Mesenchymal stem cell (in vitro differentiated cells and primary cell): ENCODE measurements around the gene C1QA.
A peak's percentile ranks its signal among the peaks of the same experiment; 100 is the strongest.

Source experiments
- DNase-seq: peaks from one replicate; pipeline ENCODE4 v3.0.0-alpha.2; 2013
- H2AFZ ChIP-seq: one replicate; pipeline ENCODE4 v1.6.1; 2013; ENCODE audit warnings: low read depth, mild to moderate bottlenecking, control low read depth, inconsistent platforms, low read length, moderate library complexity
- H2AK5ac ChIP-seq: 2 replicates; pipeline ENCODE4 v1.6.1; 2013; ENCODE audit warnings: low read length, moderate library complexity, mild to moderate bottlenecking, inconsistent platforms; ENCODE audit not compliant: severe bottlenecking
- H2BK120ac ChIP-seq: one replicate; pipeline ENCODE4 v1.6.1; 2013; ENCODE audit warnings: low read depth, mild to moderate bottlenecking, inconsistent platforms, low read length, moderate library complexity
- H2BK12ac ChIP-seq, 2 experiments: one replicate each; pipeline ENCODE4 v1.6.1; 2013; ENCODE audit warnings: inconsistent platforms in 2 of 2, low read length in 2 of 2, mild to moderate bottlenecking in 2 of 2, moderate library complexity in 2 of 2, control low read depth in 1 of 2
- H2BK15ac ChIP-seq: one replicate; pipeline ENCODE4 v1.6.1; 2013; ENCODE audit warnings: mild to moderate bottlenecking, low read depth, inconsistent platforms; ENCODE audit not compliant: poor library complexity, severe bottlenecking
- H2BK5ac ChIP-seq: 2 replicates; pipeline ENCODE4 v1.6.1; 2013; ENCODE audit warnings: low read depth, mild to moderate bottlenecking, low read length, control low read depth, inconsistent platforms; ENCODE audit not compliant: poor library complexity, severe bottlenecking
- H3K14ac ChIP-seq, 2 experiments: one replicate each; pipeline ENCODE4 v1.6.1; 2013; ENCODE audit warnings: inconsistent platforms in 2 of 2, low read length in 2 of 2, control low read depth in 1 of 2, mild to moderate bottlenecking in 1 of 2, moderate library complexity in 1 of 2
- H3K18ac ChIP-seq, 2 experiments: one replicate each; pipeline ENCODE4 v1.6.1; 2013; ENCODE audit warnings: inconsistent platforms in 2 of 2, low read length in 2 of 2, control low read depth in 1 of 2, low read depth in 1 of 2, mild to moderate bottlenecking in 1 of 2
- H3K23ac ChIP-seq, 2 experiments: one replicate each; pipeline ENCODE4 v1.6.1; 2013; ENCODE audit warnings: inconsistent platforms in 2 of 2, low read length in 2 of 2, mild to moderate bottlenecking in 2 of 2, moderate library complexity in 2 of 2, control low read depth in 1 of 2
- H3K27ac ChIP-seq: 2 replicates; pipeline ENCODE4 v1.5.1; 2013; ENCODE audit warnings: mild to moderate bottlenecking, moderate library complexity, low read length, control low read depth, inconsistent platforms; ENCODE audit not compliant: poor library complexity, severe bottlenecking
- H3K27me3 ChIP-seq, 2 experiments: 2 replicates each; pipeline versions ENCODE4 v1.6.1 to v1.7.0; 2013; ENCODE audit warnings: low read length in 2 of 2, mild to moderate bottlenecking in 2 of 2, moderate library complexity in 2 of 2, control low read depth in 1 of 2, inconsistent platforms in 1 of 2; ENCODE audit not compliant: control insufficient read depth in 1 of 2, insufficient read depth in 1 of 2
- H3K36me3 ChIP-seq, 2 experiments: 2 replicates each; pipeline versions ENCODE4 v1.6.1 to v1.7.0; 2013; ENCODE audit warnings: low read length in 2 of 2, control low read depth in 1 of 2, inconsistent platforms in 1 of 2, low read depth in 1 of 2, mild to moderate bottlenecking in 1 of 2; ENCODE audit not compliant: insufficient read depth in 2 of 2, control insufficient read depth in 1 of 2
- H3K4ac ChIP-seq, 2 experiments: one replicate each; pipeline ENCODE4 v1.6.1; 2013; ENCODE audit warnings: inconsistent platforms in 2 of 2, low read length in 2 of 2, mild to moderate bottlenecking in 2 of 2, moderate library complexity in 2 of 2, control low read depth in 1 of 2, low read depth in 1 of 2
- H3K4me1 ChIP-seq: 2 replicates; pipeline ENCODE4 v1.6.1; 2013; ENCODE audit warnings: low read depth, low read length, control low read depth; ENCODE audit not compliant: control insufficient read depth, insufficient read depth
- H3K4me2 ChIP-seq: 2 replicates; pipeline ENCODE4 v1.6.1; 2013; ENCODE audit warnings: low read length, mild to moderate bottlenecking, inconsistent platforms; ENCODE audit not compliant: poor library complexity, severe bottlenecking
- H3K4me3 ChIP-seq, 2 experiments: 2 replicates each; pipeline versions ENCODE4 v1.5.1 to v1.7.0; 2013; ENCODE audit warnings: low read length in 2 of 2, mild to moderate bottlenecking in 2 of 2, control low read depth in 1 of 2, low read depth in 1 of 2; ENCODE audit not compliant: insufficient read depth in 1 of 2
- H3K79me1 ChIP-seq: replicated peaks from 2 replicates; pipeline ENCODE4 v1.6.1; 2013; ENCODE audit warnings: mild to moderate bottlenecking, control low read depth, low read length, inconsistent platforms; ENCODE audit not compliant: poor library complexity, severe bottlenecking
- H3K9ac ChIP-seq: 2 replicates; pipeline ENCODE4 v1.7.0; 2013; ENCODE audit warnings: mild to moderate bottlenecking, low read length, moderate library complexity
- H3K9me3 ChIP-seq: 2 replicates; pipeline ENCODE4 v1.7.0; 2013; ENCODE audit warnings: mild to moderate bottlenecking, low read length; ENCODE audit not compliant: control insufficient read depth
- H4K8ac ChIP-seq: one replicate; pipeline ENCODE4 v1.6.1; 2013; ENCODE audit warnings: inconsistent platforms, mild to moderate bottlenecking, low read length, moderate library complexity
- H4K91ac ChIP-seq: one replicate; pipeline ENCODE4 v1.6.1; 2013; ENCODE audit warnings: mild to moderate bottlenecking, low read length, inconsistent platforms
- WGBS: methylation state at CpG from one replicate; pipeline ENCODE4 v1.1.7; 2013; ENCODE audit warnings: mixed read lengths; 5-methylcytosine and 5-hydroxymethylcytosine counted together

The C1QA gene

DNA sequence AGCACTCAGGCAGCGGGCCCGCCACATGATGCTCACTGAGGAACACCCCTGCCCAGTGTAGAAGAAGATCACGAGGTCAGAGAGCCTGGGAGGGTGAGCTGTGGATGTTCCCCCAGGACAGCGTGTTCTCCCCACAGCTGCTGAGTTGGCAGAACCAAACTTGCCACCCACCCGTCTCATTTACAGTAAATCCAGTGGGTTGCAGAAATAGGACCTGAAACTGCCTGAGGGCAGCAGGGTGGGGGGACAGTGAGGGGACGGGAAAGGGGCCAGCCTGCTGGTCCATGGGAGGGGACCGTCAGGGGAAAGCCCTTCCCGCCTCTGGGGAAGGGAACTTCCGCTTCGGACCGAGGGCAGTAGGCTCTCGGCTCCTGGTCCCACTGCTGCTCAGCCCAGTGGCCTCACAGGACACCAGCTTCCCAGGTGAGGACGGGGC is 16.5 kb downstream of the C1QA start, which contains the start of gene C1QB:
TSS of gene C1QB (plus strand) at position 356 of the 436 bp plus-strand sequence. CDS start 6,227 bp downstream, outside the sequence.
- WGBS = 89% methylated on average over 12 of the region's 13 CpGs
- H4K8ac ChIP-seq = no peak within 1 kb of the TSS
- no peak within 1 kb of the TSS for H3K23ac ChIP-seq
- no peak for DNase-seq
- H2BK5ac ChIP-seq = no peak within 1 kb of the TSS
- H3K4me3 ChIP-seq = no peak within 1 kb of the TSS
- peaks cover 59 to 78% of the 10 kb centered on the region in 2 experiments for H3K27me3 ChIP-seq
- no peaks in the 10 kb centered on the region for H3K79me1 ChIP-seq
- no peak within 1 kb of the TSS for H3K9ac ChIP-seq
- H2AFZ ChIP-seq = no peak within 1 kb of the TSS
- no peak within 1 kb of the TSS for H2AK5ac ChIP-seq
- H3K9me3 ChIP-seq = no peaks in the 10 kb centered on the region
- no peak within 1 kb of the TSS for H3K27ac ChIP-seq
- H2BK12ac ChIP-seq = no peak within 1 kb of the TSS
- no peaks in the 10 kb centered on the region for H3K4me1 ChIP-seq
- H3K14ac ChIP-seq = no peak within 1 kb of the TSS
- no peak within 1 kb of the TSS for H2BK15ac ChIP-seq
- H3K4ac ChIP-seq = no peak within 1 kb of the TSS
- H3K4me2 ChIP-seq = no peak within 1 kb of the TSS
- no peak within 1 kb of the TSS for H3K18ac ChIP-seq
- H4K91ac ChIP-seq = no peak within 1 kb of the TSS
- no peaks in the 10 kb centered on the region for H3K36me3 ChIP-seq
- no peak within 1 kb of the TSS for H2BK120ac ChIP-seq

DNA sequence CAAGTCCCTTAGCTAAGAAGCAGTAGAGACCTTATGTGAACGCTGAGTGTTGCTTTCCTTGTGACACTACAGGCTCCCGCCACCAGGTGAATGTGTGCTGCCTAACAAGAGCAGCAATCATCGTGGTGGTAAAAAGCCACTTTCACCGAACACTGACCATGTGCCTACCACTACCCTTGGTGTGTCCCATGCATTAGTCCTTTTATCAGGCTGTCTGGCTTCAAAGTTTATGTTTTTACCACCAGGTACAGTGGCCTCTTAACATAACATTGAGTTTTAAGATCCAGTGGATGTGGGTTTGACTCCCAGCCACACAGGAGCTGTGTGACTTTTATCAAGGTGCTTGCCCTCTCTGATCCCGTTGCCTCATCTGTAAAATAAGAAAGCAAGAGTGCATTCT is 18.3 kb downstream of the C1QA start:
- no peak overlapping the region for H2BK12ac ChIP-seq
- no peaks in the 10 kb centered on the region for H3K4me1 ChIP-seq

DNA sequence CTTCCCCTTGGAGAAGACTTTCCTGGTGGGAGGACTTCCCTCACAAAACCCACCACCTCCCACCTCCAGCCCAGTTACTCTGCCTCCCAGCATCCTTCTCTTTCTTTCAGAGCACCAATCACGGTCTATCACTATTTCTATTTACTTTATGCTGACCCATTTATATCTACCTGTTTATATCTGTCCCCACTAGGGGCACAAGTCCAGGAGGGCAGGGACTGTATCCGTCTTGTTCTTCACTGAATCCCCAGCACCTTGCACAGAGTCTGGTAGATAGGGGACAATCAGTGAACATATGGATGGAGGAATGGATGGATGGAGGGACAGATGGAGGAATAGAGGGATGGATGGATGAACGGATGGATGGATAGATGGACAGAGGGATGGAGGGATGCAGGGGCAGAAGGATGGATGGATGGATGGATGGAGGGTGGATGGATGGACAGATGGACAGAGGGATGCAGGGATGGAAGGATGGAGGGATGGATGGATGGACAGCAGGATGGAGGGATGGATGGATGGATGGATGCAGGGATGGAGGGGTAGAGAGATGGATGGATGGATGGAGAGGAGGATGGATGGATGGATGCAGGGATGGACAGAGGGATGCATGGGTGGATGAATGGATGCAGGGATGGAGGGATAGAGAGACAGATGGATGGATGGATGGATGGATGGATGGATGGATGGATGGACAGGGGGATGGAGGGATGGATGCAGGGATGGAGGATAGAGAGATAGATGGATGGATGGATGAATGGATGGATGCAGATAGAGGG is 22.1 kb downstream of the C1QA start:
- no peaks in the 10 kb centered on the region for H3K36me3 ChIP-seq
- H3K4ac ChIP-seq = no peak overlapping the region
- no peak overlapping the region for H2BK5ac ChIP-seq
- no peak overlapping the region for H3K27ac ChIP-seq
- no peaks in the 10 kb centered on the region for H3K4me1 ChIP-seq
- H3K27me3 ChIP-seq = peaks cover 80 to 94% of the 10 kb centered on the region in 2 experiments
- H3K23ac ChIP-seq = no peak overlapping the region
- H3K4me3 ChIP-seq = no peak overlapping the region
- no peak overlapping the region for H3K4me2 ChIP-seq
- no peak overlapping the region for H3K18ac ChIP-seq
- no peak overlapping the region for H2AFZ ChIP-seq
- no peak overlapping the region for H4K91ac ChIP-seq
- H3K79me1 ChIP-seq = no peaks in the 10 kb centered on the region
- DNase-seq = no peak
- 79% methylated on average over 3 of the region's 3 CpGs for WGBS
- H4K8ac ChIP-seq = no peak overlapping the region
- no peak overlapping the region for H2BK15ac ChIP-seq
- no peak overlapping the region for H2AK5ac ChIP-seq
- H3K14ac ChIP-seq = no peak overlapping the region
- no peak overlapping the region for H2BK120ac ChIP-seq
- no peaks in the 10 kb centered on the region for H3K9me3 ChIP-seq
- H3K9ac ChIP-seq = no peak overlapping the region
- H2BK12ac ChIP-seq = no peak overlapping the region

More for the DNA sequence above, 18.3 kb downstream of the C1QA start:
- 59% methylated on average over 5 of the region's 5 CpGs for WGBS
- peaks cover 68 to 81% of the 10 kb centered on the region in 2 experiments for H3K27me3 ChIP-seq
- no peak overlapping the region for H2BK15ac ChIP-seq
- no peak overlapping the region for H3K23ac ChIP-seq
- no peak overlapping the region for H3K18ac ChIP-seq
- no peak overlapping the region for H3K9ac ChIP-seq
- H2AFZ ChIP-seq = no peak overlapping the region
- no peak overlapping the region for H2BK120ac ChIP-seq
- H2AK5ac ChIP-seq = no peak overlapping the region
- no peak overlapping the region for H2BK5ac ChIP-seq
- no peak overlapping the region for H4K91ac ChIP-seq
- no peaks in the 10 kb centered on the region for H3K79me1 ChIP-seq
- no peaks in the 10 kb centered on the region for H3K9me3 ChIP-seq
- H3K36me3 ChIP-seq = no peaks in the 10 kb centered on the region
- no peak overlapping the region for H4K8ac ChIP-seq
- DNase-seq = no peak
- no peak overlapping the region for H3K4me2 ChIP-seq
- H3K14ac ChIP-seq = no peak overlapping the region
- H3K4me3 ChIP-seq = no peak overlapping the region
- H3K4ac ChIP-seq = no peak overlapping the region
- H3K27ac ChIP-seq = no peak overlapping the region

DNA sequence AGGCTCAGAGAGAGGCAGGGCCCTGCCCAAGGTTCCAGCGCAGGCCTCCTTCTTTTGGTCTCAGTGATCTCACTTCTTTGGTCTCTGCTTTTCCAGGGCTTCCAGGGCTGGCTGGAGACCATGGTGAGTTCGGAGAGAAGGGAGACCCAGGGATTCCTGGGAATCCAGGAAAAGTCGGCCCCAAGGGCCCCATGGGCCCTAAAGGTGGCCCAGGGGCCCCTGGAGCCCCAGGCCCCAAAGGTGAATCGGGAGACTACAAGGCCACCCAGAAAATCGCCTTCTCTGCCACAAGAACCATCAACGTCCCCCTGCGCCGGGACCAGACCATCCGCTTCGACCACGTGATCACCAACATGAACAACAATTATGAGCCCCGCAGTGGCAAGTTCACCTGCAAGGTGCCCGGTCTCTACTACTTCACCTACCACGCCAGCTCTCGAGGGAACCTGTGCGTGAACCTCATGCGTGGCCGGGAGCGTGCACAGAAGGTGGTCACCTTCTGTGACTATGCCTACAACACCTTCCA is 24.4 kb downstream of the C1QA start:
- no peak for DNase-seq
- no peak overlapping the region for H3K23ac ChIP-seq
- H3K9ac ChIP-seq = no peak overlapping the region
- H4K91ac ChIP-seq = no peak overlapping the region
- no peak overlapping the region for H2BK12ac ChIP-seq
- no peak overlapping the region for H3K4me3 ChIP-seq
- no peak overlapping the region for H3K18ac ChIP-seq
- no peak overlapping the region for H2AFZ ChIP-seq
- H2AK5ac ChIP-seq = no peak overlapping the region
- no peaks in the 10 kb centered on the region for H3K4me1 ChIP-seq
- H2BK15ac ChIP-seq = no peak overlapping the region
- no peak overlapping the region for H3K4me2 ChIP-seq
- no peaks in the 10 kb centered on the region for H3K79me1 ChIP-seq
- H4K8ac ChIP-seq = no peak overlapping the region
- H3K14ac ChIP-seq = peak overlapping the region in 1 of 2 experiments; percentile 29
- no peaks in the 10 kb centered on the region for H3K36me3 ChIP-seq
- H2BK120ac ChIP-seq = no peak overlapping the region
- H3K27ac ChIP-seq = no peak overlapping the region
- no peak overlapping the region for H2BK5ac ChIP-seq
- H3K9me3 ChIP-seq = no peaks in the 10 kb centered on the region
- 87% methylated on average over 19 of the region's 19 CpGs for WGBS
- H3K4ac ChIP-seq = no peak overlapping the region
- H3K27me3 ChIP-seq = peaks cover 58 to 93% of the 10 kb centered on the region in 2 experiments
